ENCODE measurements around the gene PPP1R14C. TPM values are rescaled to one million over a fixed set of nuclear protein-coding genes. Genes with fewer than 3 reads are reported as not detected.

PPP1R14C gene
- total and polyA plus RNA-seq, 2 donors (not counting 3 experiments of a cell fraction or from before 2014, with no cell fraction given) = not detected

DNA sequence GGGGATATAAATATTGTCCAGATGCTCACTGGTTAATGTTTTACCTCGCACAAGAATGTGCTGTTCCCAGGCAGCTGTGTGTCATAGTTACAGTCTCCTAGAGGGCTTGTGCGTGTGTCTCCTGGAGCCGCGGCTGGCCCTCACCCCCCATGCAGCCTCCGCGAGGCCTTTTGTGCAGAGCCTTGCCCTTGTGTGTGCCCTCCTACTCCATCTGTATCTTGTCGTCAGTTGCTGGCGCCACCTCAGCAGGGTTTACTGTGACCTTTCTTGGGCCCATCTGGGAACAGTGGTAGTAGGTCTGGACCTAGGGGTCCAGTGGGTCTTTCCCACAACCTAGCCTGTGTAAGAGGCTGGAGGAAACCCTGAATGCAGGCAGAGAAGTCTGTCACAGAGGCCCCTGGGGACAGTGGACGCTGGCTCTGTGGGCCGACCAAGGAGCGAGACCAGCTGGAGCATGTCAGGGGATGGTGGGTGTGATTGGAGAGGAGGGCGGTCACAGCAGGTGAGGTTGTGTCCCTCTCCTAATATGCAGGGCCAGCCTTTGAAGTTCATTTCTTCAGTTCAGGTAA is 35.2 kb downstream of the PPP1R14C start:
- POLR2A ChIA-PET = no interaction called here
- H3K9me1 ChIP-seq (replicated peaks; ENCODE audit: control insufficient read depth, extremely low read depth, insufficient read depth, low read length) = no peaks in the 10 kb centered on the region
- DNase-seq (ENCODE audit: low read depth, low spot score) = no peak
- no peak overlapping the region for H2AFZ ChIP-seq (ENCODE audit: low read depth, low read length)
- H3K4me2 ChIP-seq (ENCODE audit: insufficient read depth, low read length) = no peak overlapping the region
- H3K4me3 ChIP-seq (replicated peaks in 1 of 3; ENCODE audit: insufficient read depth in 1 of 3, low read depth in 1 of 3, low read length in 3 of 3) = no peak overlapping the region
- CTCF ChIA-PET = no interaction called here
- H3K9me3 ChIP-seq (replicated peaks; ENCODE audit: control insufficient read depth, insufficient read depth, low read length) = no peaks in the 10 kb centered on the region
- intact Hi-C loops (cut with micrococcal nuclease) (no loop called here), dilution Hi-C loops (cut with MboI; ENCODE audit: extremely low pct_ligation_motif_present, low sequenced_read_pairs) (no loop called here)
- no peaks in the 10 kb centered on the region for H3K27me3 ChIP-seq (ENCODE audit: control insufficient read depth in 2 of 2, insufficient read depth in 2 of 2, low read length in 2 of 2)
- BruUV-seq (replicated peaks) = no TSS peak
- H4K20me1 ChIP-seq (replicated peaks; ENCODE audit: control insufficient read depth, extremely low read depth, insufficient read depth, low read length) = no peaks in the 10 kb centered on the region
- no peak overlapping the region for H3K27ac ChIP-seq (ENCODE audit: insufficient read depth, low read depth, low read length)
- TF ChIP-seq MYC (IDR thresholded peaks at IDR 0.05; ENCODE audit: low read depth, low read length) (no peak), JUN (IDR thresholded peaks at IDR 0.05; ENCODE audit: borderline replicate concordance, insufficient read depth, insufficient read length, low read depth) (no peak), POLR2AphosphoS5 (IDR thresholded peaks at IDR 0.05; ENCODE audit: insufficient read depth, low read depth, low read length) (no peak), GATA2 (IDR thresholded peaks at IDR 0.05; ENCODE audit: insufficient read depth, insufficient read length, low read depth, low read length) (no peak)
- TF ChIP-seq, protein P1, sequence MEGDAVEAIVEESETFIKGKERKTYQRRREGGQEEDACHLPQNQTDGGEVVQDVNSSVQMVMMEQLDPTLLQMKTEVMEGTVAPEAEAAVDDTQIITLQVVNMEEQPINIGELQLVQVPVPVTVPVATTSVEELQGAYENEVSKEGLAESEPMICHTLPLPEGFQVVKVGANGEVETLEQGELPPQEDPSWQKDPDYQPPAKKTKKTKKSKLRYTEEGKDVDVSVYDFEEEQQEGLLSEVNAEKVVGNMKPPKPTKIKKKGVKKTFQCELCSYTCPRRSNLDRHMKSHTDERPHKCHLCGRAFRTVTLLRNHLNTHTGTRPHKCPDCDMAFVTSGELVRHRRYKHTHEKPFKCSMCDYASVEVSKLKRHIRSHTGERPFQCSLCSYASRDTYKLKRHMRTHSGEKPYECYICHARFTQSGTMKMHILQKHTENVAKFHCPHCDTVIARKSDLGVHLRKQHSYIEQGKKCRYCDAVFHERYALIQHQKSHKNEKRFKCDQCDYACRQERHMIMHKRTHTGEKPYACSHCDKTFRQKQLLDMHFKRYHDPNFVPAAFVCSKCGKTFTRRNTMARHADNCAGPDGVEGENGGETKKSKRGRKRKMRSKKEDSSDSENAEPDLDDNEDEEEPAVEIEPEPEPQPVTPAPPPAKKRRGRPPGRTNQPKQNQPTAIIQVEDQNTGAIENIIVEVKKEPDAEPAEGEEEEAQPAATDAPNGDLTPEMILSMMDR (IDR thresholded peaks at IDR 0.05; ENCODE audit: extremely low read depth in 1 of 2, insufficient read depth in 1 of 2, low read depth in 1 of 2, low read length in 2 of 2) = no peak
- no peaks in the 10 kb centered on the region for H3K79me2 ChIP-seq (ENCODE audit: control insufficient read depth, insufficient read depth, low read length)
- no peaks in the 10 kb centered on the region for H3K4me1 ChIP-seq (ENCODE audit: control insufficient read depth, extremely low read depth, insufficient read depth, low read length)
- FAIRE-seq = no peak
- no peaks in the 10 kb centered on the region for H3K36me3 ChIP-seq (ENCODE audit: control insufficient read depth in 2 of 2, extremely low read depth in 1 of 2, insufficient read depth in 2 of 2, low read length in 2 of 2)
- no peak overlapping the region for H3K9ac ChIP-seq (replicated peaks; ENCODE audit: extremely low read depth, insufficient read depth, low read length)

DNA sequence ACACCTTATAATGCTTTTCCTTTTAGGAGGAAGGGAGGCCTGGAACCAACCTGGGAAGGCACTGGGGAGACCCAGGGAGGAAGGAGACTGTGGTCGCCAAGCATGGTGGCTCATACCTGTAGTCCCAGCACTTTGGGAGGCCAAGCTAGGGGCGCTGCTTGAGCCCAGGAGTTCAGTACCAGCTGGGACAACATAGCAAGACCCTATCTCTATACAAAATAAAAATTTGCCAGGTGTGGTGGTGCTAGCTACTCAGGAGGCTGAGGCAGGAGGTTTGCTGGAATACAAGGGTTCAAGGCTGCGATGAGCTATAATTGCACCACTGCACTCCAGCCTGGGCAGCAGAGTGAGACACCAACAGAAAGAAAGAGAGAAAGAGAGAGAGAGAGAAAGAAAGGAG is 36.2 kb downstream of the PPP1R14C start:
- no peaks in the 10 kb centered on the region for H3K9me1 ChIP-seq (replicated peaks; ENCODE audit: control insufficient read depth, extremely low read depth, insufficient read depth, low read length)
- FAIRE-seq (no peak), DNase-seq (ENCODE audit: low read depth, low spot score) (no peak)
- no peak overlapping the region for H3K4me2 ChIP-seq (ENCODE audit: insufficient read depth, low read length)
- no TSS peak for BruUV-seq (replicated peaks)
- no peak overlapping the region for H3K9ac ChIP-seq (replicated peaks; ENCODE audit: extremely low read depth, insufficient read depth, low read length)
- H3K36me3 ChIP-seq (ENCODE audit: control insufficient read depth in 2 of 2, extremely low read depth in 1 of 2, insufficient read depth in 2 of 2, low read length in 2 of 2) = no peaks in the 10 kb centered on the region
- H3K27ac ChIP-seq (ENCODE audit: insufficient read depth, low read depth, low read length) = no peak overlapping the region
- H3K79me2 ChIP-seq (ENCODE audit: control insufficient read depth, insufficient read depth, low read length) = no peaks in the 10 kb centered on the region
- no peak for TF ChIP-seq JUN (IDR thresholded peaks at IDR 0.05; ENCODE audit: borderline replicate concordance, insufficient read depth, insufficient read length, low read depth)
- TF ChIP-seq, protein P1 (IDR thresholded peaks at IDR 0.05; ENCODE audit: extremely low read depth in 1 of 2, insufficient read depth in 1 of 2, low read depth in 1 of 2, low read length in 2 of 2) = no peak
- TF ChIP-seq, protein P2, sequence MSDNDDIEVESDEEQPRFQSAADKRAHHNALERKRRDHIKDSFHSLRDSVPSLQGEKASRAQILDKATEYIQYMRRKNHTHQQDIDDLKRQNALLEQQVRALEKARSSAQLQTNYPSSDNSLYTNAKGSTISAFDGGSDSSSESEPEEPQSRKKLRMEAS (IDR thresholded peaks at IDR 0.05; ENCODE audit: insufficient read depth, insufficient read length) = no peak
- no peak for TF ChIP-seq POLR2AphosphoS5 (IDR thresholded peaks at IDR 0.05; ENCODE audit: insufficient read depth, low read depth, low read length)
- TF ChIP-seq MYC (IDR thresholded peaks at IDR 0.05; ENCODE audit: low read depth, low read length) = no peak
- TF ChIP-seq EZH2 (IDR thresholded peaks at IDR 0.05; ENCODE audit: borderline replicate concordance, low read depth, low read length, severe bottlenecking) = no peak
- TF ChIP-seq GATA2 (IDR thresholded peaks at IDR 0.05; ENCODE audit: insufficient read depth, insufficient read length, low read depth, low read length) = no peak
- TF ChIP-seq FOS (IDR thresholded peaks at IDR 0.05; ENCODE audit: borderline replicate concordance, insufficient read depth, low read length) = no peak
- no peak for TF ChIP-seq POLR2A (IDR thresholded peaks at IDR 0.05; ENCODE audit: low read depth, low read length)
- CTCF ChIA-PET = no interaction called here
- no peaks in the 10 kb centered on the region for H3K27me3 ChIP-seq (ENCODE audit: control insufficient read depth in 2 of 2, insufficient read depth in 2 of 2, low read length in 2 of 2)
- intact Hi-C loops (cut with micrococcal nuclease) (no loop called here), dilution Hi-C loops (cut with MboI; ENCODE audit: extremely low pct_ligation_motif_present, low sequenced_read_pairs) (no loop called here)
- POLR2A ChIA-PET = no interaction called here
- no peak overlapping the region for H2AFZ ChIP-seq (ENCODE audit: low read depth, low read length)
- no peaks in the 10 kb centered on the region for H4K20me1 ChIP-seq (replicated peaks; ENCODE audit: control insufficient read depth, extremely low read depth, insufficient read depth, low read length)
- H3K9me3 ChIP-seq (replicated peaks; ENCODE audit: control insufficient read depth, insufficient read depth, low read length) = no peaks in the 10 kb centered on the region
- H3K4me1 ChIP-seq (ENCODE audit: control insufficient read depth, extremely low read depth, insufficient read depth, low read length) = no peaks in the 10 kb centered on the region
- H3K4me3 ChIP-seq (replicated peaks in 1 of 3; ENCODE audit: insufficient read depth in 1 of 3, low read depth in 1 of 3, low read length in 3 of 3) = no peak overlapping the region

Measured in endothelial cell of umbilical vein (primary cell).